Measurements from ENCODE around the gene MBNL2. TPM values are rescaled to one million over a fixed set of nuclear protein-coding genes. Genes with fewer than 3 reads are reported as not detected.

The MBNL2 gene
- total RNA-seq, 1 donor = 69.8 TPM

- Histone ChIP-seq H3K9me3 (ENCODE audit: low read depth, low read length) (no peaks in the 10 kb centered on the region), H4K20me1 (ENCODE audit: insufficient read depth, low read length) (peaks cover 38% of the 10 kb centered on the region)
These were observed 12.6 kb downstream of the MBNL2 start for GRCh38 chr13:97234742-97235141.

DNA sequence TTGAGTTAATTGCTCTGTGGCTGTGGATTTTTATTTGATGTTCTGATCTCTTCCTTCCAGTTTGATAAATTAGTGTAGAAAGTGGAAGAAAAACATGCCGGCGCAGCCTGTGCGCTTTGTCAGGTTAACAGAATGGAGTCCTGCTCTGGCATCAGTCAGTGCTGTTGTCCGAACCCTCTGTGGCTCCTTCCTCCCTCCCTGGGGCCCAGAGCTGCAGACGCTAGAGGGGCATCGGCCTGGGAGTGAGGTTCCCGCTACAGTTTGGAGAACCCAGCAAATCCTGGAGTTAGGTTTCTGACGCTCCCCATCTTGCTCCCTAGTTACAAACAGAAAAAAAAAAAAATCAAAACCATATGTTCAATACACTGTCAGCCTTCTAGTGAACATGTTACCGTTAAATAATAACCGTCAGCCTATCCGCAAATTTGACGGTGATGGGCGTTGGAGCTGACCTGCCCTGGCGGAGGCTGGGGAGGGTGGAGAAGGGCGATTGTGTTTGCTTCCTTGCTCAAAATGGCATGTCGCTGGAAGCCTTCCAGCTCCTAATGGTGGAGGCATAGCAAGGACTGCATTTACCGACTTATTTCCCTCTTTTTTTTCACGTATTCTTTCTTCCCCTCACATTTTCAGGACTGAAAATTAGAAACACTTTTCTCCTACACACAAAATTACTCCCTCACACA, 13.6 kb downstream of the MBNL2 start:
- Histone ChIP-seq H3K4me3 (ENCODE audit: insufficient read depth, low read length) (no peak overlapping the region), H3K9me3 (ENCODE audit: low read depth, low read length) (no peaks in the 10 kb centered on the region), H4K20me1 (ENCODE audit: insufficient read depth, low read length) (peaks cover 39% of the 10 kb centered on the region), H3K27me3 (ENCODE audit: insufficient read depth, low read length) (no peaks in the 10 kb centered on the region), H3K4me1 (ENCODE audit: insufficient read depth, low read length) (peaks cover 21% of the 10 kb centered on the region), H3K79me2 (ENCODE audit: insufficient read depth, low read length) (peaks cover 77% of the 10 kb centered on the region), H3K27ac (ENCODE audit: low read depth, low read length) (no peak overlapping the region), H3K36me3 (ENCODE audit: insufficient read depth, low read length) (peaks cover 7% of the 10 kb centered on the region), H2AFZ (ENCODE audit: low read length) (no peak overlapping the region), H3K4me2 (ENCODE audit: insufficient read depth, low read length) (no peak overlapping the region)
- no peak for TF ChIP-seq CTCF (IDR thresholded peaks at IDR 0.05; ENCODE audit: extremely low read depth, low read depth, low read length)
- DNase-seq (ENCODE audit: insufficient read length, low spot score, missing footprints) = no peak

More at GRCh38 chr13:97234742-97235141, 12.6 kb downstream of the MBNL2 start:
- Histone ChIP-seq H3K36me3 (ENCODE audit: insufficient read depth, low read length) (peaks cover 7% of the 10 kb centered on the region), H2AFZ (ENCODE audit: low read length) (no peak overlapping the region), H3K27ac (ENCODE audit: low read depth, low read length) (no peak overlapping the region), H3K4me1 (ENCODE audit: insufficient read depth, low read length) (peaks cover 22% of the 10 kb centered on the region), H3K4me2 (ENCODE audit: insufficient read depth, low read length) (no peak overlapping the region), H3K79me2 (ENCODE audit: insufficient read depth, low read length) (peaks cover 84% of the 10 kb centered on the region), H3K4me3 (ENCODE audit: insufficient read depth, low read length) (no peak overlapping the region), H3K27me3 (ENCODE audit: insufficient read depth, low read length) (no peaks in the 10 kb centered on the region)
- DNase-seq (ENCODE audit: insufficient read length, low spot score, missing footprints) = no peak
- no peak for TF ChIP-seq CTCF (IDR thresholded peaks at IDR 0.05; ENCODE audit: extremely low read depth, low read depth, low read length)

- DNase-seq (ENCODE audit: insufficient read length, low spot score, missing footprints) = no peak
- H3K9me3 ChIP-seq (ENCODE audit: low read depth, low read length) = no peaks in the 10 kb centered on the region
- H4K20me1 ChIP-seq (ENCODE audit: insufficient read depth, low read length) = peaks cover 48% of the 10 kb centered on the region
- peaks cover 79% of the 10 kb centered on the region for H3K79me2 ChIP-seq (ENCODE audit: insufficient read depth, low read length)
- H3K36me3 ChIP-seq (ENCODE audit: insufficient read depth, low read length) = peaks cover 7% of the 10 kb centered on the region
- no peaks in the 10 kb centered on the region for H3K27me3 ChIP-seq (ENCODE audit: insufficient read depth, low read length)
- H3K4me2 ChIP-seq (ENCODE audit: insufficient read depth, low read length) = no peak overlapping the region
- H2AFZ ChIP-seq (ENCODE audit: low read length) = no peak overlapping the region
- no peak overlapping the region for H3K27ac ChIP-seq (ENCODE audit: low read depth, low read length)
- H3K4me3 ChIP-seq (ENCODE audit: insufficient read depth, low read length) = no peak overlapping the region
- H3K4me1 ChIP-seq (ENCODE audit: insufficient read depth, low read length) = peaks cover 5% of the 10 kb centered on the region
- no peak for TF ChIP-seq CTCF (IDR thresholded peaks at IDR 0.05; ENCODE audit: extremely low read depth, low read depth, low read length)
These were observed 15.3 kb downstream of the MBNL2 start for GRCh38 chr13:97237388-97237787.

DNA sequence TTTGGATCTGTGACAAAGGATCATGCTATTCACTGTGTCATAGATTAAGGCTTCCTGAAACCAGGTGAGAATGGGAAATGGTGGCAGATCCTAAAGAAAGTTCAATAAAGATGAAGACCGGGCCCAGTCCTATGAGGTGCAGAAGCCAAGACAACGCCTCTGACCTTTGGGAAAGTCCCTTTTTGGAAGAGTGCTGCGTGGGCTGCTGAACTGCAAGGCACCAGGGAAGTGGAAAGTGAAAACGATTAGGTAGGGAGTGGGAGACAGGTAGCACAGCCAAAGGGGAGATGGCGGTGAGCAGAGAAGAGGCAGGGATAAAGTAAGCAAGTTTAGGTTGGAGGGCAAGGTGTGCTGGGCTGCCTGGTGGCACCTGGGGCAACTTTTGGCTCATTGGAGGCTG, 16.3 kb downstream of the MBNL2 start:
- Histone ChIP-seq H3K4me2 (ENCODE audit: insufficient read depth, low read length) (no peak overlapping the region), H3K79me2 (ENCODE audit: insufficient read depth, low read length) (peaks cover 81% of the 10 kb centered on the region), H3K27me3 (ENCODE audit: insufficient read depth, low read length) (no peaks in the 10 kb centered on the region), H3K27ac (ENCODE audit: low read depth, low read length) (no peak overlapping the region), H3K9me3 (ENCODE audit: low read depth, low read length) (no peaks in the 10 kb centered on the region), H3K4me3 (ENCODE audit: insufficient read depth, low read length) (no peak overlapping the region), H2AFZ (ENCODE audit: low read length) (no peak overlapping the region), H3K36me3 (ENCODE audit: insufficient read depth, low read length) (peaks cover 7% of the 10 kb centered on the region), H4K20me1 (ENCODE audit: insufficient read depth, low read length) (peaks cover 57% of the 10 kb centered on the region), H3K4me1 (ENCODE audit: insufficient read depth, low read length) (peaks cover 5% of the 10 kb centered on the region)
- TF ChIP-seq CTCF (IDR thresholded peaks at IDR 0.05; ENCODE audit: extremely low read depth, low read depth, low read length) = no peak
- DNase-seq (ENCODE audit: insufficient read length, low spot score, missing footprints) = no peak

Data from osteoblast (primary cell).